ENCODE data around the gene TRAPPC3L. TPM values are rescaled to one million over a fixed set of nuclear protein-coding genes. Genes with fewer than 3 reads are reported as not detected.

Gene TRAPPC3L
- total RNA-seq, 1 experiment from 2014 or later, result not detected

DNA sequence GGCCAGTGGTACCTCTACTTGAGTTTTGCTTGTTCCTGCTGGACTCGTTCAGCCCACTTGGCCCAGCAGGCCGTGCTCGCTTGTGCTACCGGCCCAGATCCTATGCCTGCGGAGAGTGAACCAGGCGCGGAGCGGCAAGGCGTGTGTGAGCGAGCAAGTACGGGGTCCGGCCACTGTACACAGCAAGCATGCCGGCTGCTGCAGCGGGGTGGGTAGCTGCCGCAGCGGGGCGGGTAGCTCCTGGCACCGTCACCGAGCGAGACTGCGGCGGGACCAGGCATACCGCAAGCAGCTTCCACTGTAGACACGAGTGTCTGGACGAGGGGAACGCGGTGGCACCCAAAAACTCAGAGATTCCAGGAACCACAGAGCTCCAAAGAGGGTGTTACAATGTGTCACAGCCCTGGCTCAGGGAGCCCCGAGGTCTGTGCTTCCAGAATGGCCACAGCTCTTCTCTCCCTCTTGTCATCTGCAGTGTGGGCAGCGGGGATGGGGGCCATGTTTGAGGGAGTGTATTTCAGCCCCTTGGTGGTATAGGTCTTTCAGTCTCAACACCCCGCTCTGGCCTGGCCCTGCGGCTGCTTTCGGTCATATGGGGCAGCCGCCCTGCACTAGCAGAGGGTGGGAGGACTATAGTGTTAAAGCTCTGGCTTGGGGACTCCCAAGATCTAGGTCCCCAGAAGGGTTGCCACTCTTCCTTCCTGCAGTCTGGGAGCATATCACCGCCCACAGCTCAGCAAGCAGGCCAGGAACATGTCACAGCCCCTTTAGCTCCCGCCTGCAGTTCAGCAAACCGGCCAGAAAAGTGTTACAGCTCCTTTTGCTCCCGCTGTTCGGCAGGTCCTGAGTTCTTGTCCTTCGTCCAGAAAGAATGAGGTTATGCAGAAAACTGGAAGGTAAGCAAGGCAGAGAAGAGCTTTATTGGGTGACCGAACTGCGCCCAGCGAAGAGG lies 19.7 kb upstream of the TRAPPC3L start:
- Histone ChIP-seq H3K79me2 (ENCODE audit: insufficient read depth, low read length) (peaks cover 2% of the 10 kb centered on the region), H3K27me3 (ENCODE audit: insufficient read depth, low read length) (no peaks in the 10 kb centered on the region), H3K27ac (ENCODE audit: low read depth, low read length) (no peak overlapping the region), H3K36me3 (ENCODE audit: control insufficient read depth in 1 of 2, insufficient read depth in 2 of 2, low read length in 2 of 2) (no peaks in the 10 kb centered on the region), H3K4me3 (replicated peaks in 1 of 2; ENCODE audit: low read depth in 1 of 2, low read length in 2 of 2) (no peak overlapping the region), H3K4me1 (ENCODE audit: control insufficient read depth in 1 of 2, insufficient read depth in 2 of 2, low read length in 2 of 2) (peaks cover 12 to 15% of the 10 kb centered on the region in 2 experiments), H3K9me2 (ENCODE audit: insufficient read depth) (no peaks in the 10 kb centered on the region), H3K9ac (ENCODE audit: low read length) (no peak overlapping the region), H4K20me1 (ENCODE audit: insufficient read depth) (no peaks in the 10 kb centered on the region), H3K4me2 (ENCODE audit: low read length) (no peak overlapping the region), H3K9me3 (ENCODE audit: control insufficient read depth in 1 of 2, insufficient read depth in 1 of 2, low read depth in 1 of 2, low read length in 2 of 2) (no peaks in the 10 kb centered on the region), H2AFZ (ENCODE audit: low read depth, low read length, poor library complexity, severe bottlenecking) (no peak overlapping the region)
- POLR2A ChIA-PET, result no interaction called here
- intact Hi-C loops (cut with micrococcal nuclease), result no loop called here
- CTCF ChIA-PET, result interaction anchor here (1.4 kb wide), 1 partner anchor 278 kb away, joined by 4 read pairs; no protein-coding TSS in a partner anchor
- DNase-seq (ENCODE audit: low read depth, low spot score) (no peak), ATAC-seq (no peak)
- TF ChIP-seq ZFX (IDR thresholded peaks at IDR 0.05) (no peak), EZH2phosphoT487 (IDR thresholded peaks at IDR 0.05; ENCODE audit: borderline replicate concordance) (no peak), EZH2 (IDR thresholded peaks at IDR 0.05) (no peak), JUND (IDR thresholded peaks at IDR 0.05) (no peak), SRF (IDR thresholded peaks at IDR 0.05; ENCODE audit: low read depth) (no peak), TCF7L2 (IDR thresholded peaks at IDR 0.05; ENCODE audit: borderline replicate concordance, extremely low read depth, insufficient read depth, insufficient read length) (no peak), ELF1 (IDR thresholded peaks at IDR 0.05; ENCODE audit: borderline replicate concordance, low read depth) (no peak), SIN3A (IDR thresholded peaks at IDR 0.05; ENCODE audit: low read depth) (no peak), SP1 (IDR thresholded peaks at IDR 0.05; ENCODE audit: low read depth) (no peak), POLR2A (IDR thresholded peaks at IDR 0.05; ENCODE audit: borderline replicate concordance, extremely low read depth, insufficient read depth, insufficient read length) (no peak), POLR2AphosphoS5 (IDR thresholded peaks at IDR 0.05; ENCODE audit: low read depth, low read length) (no peak), CEBPB (IDR thresholded peaks at IDR 0.05; ENCODE audit: low read depth) (no peak), EGR1 (IDR thresholded peaks at IDR 0.05; ENCODE audit: low read depth) (no peak), ZNF274 (IDR thresholded peaks at IDR 0.05; ENCODE audit: low read depth, low read length) (no peak), CBX3 (IDR thresholded peaks at IDR 0.05; ENCODE audit: low read depth) (no peak)
- TF ChIP-seq, protein P1, sequence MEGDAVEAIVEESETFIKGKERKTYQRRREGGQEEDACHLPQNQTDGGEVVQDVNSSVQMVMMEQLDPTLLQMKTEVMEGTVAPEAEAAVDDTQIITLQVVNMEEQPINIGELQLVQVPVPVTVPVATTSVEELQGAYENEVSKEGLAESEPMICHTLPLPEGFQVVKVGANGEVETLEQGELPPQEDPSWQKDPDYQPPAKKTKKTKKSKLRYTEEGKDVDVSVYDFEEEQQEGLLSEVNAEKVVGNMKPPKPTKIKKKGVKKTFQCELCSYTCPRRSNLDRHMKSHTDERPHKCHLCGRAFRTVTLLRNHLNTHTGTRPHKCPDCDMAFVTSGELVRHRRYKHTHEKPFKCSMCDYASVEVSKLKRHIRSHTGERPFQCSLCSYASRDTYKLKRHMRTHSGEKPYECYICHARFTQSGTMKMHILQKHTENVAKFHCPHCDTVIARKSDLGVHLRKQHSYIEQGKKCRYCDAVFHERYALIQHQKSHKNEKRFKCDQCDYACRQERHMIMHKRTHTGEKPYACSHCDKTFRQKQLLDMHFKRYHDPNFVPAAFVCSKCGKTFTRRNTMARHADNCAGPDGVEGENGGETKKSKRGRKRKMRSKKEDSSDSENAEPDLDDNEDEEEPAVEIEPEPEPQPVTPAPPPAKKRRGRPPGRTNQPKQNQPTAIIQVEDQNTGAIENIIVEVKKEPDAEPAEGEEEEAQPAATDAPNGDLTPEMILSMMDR (IDR thresholded peaks at IDR 0.05 in 2 of 3, conservative IDR thresholded peaks at IDR 0.05 in 1 of 3; ENCODE audit: borderline replicate concordance in 1 of 3, insufficient read depth in 1 of 3, low read depth in 2 of 3, low read length in 2 of 3), result no peak
- TF ChIP-seq, protein P2, sequence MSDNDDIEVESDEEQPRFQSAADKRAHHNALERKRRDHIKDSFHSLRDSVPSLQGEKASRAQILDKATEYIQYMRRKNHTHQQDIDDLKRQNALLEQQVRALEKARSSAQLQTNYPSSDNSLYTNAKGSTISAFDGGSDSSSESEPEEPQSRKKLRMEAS (IDR thresholded peaks at IDR 0.05), result no peak
- TF ChIP-seq, protein P3, sequence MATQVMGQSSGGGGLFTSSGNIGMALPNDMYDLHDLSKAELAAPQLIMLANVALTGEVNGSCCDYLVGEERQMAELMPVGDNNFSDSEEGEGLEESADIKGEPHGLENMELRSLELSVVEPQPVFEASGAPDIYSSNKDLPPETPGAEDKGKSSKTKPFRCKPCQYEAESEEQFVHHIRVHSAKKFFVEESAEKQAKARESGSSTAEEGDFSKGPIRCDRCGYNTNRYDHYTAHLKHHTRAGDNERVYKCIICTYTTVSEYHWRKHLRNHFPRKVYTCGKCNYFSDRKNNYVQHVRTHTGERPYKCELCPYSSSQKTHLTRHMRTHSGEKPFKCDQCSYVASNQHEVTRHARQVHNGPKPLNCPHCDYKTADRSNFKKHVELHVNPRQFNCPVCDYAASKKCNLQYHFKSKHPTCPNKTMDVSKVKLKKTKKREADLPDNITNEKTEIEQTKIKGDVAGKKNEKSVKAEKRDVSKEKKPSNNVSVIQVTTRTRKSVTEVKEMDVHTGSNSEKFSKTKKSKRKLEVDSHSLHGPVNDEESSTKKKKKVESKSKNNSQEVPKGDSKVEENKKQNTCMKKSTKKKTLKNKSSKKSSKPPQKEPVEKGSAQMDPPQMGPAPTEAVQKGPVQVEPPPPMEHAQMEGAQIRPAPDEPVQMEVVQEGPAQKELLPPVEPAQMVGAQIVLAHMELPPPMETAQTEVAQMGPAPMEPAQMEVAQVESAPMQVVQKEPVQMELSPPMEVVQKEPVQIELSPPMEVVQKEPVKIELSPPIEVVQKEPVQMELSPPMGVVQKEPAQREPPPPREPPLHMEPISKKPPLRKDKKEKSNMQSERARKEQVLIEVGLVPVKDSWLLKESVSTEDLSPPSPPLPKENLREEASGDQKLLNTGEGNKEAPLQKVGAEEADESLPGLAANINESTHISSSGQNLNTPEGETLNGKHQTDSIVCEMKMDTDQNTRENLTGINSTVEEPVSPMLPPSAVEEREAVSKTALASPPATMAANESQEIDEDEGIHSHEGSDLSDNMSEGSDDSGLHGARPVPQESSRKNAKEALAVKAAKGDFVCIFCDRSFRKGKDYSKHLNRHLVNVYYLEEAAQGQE (IDR thresholded peaks at IDR 0.05; ENCODE audit: low read depth), result no peak
- BruUV-seq (replicated peaks), result no TSS peak
- RAD21 ChIA-PET (ENCODE audit: low non-redundant PET in 1 of 2, low total read pairs in 2 of 2, uncharacterized antibody in 2 of 2, unreplicated experiment in 2 of 2), result interaction anchor here in 1 of 2 experiments (0.7 kb wide), 1 partner anchor 81 kb away, joined by 3 read pairs; no protein-coding TSS in a partner anchor

Measured in HCT116 (cell line).